BLaER1 treated with 17β-estradiol and CSF1 and Interleukin-3, amounts not matched to agents 10 nM and 100 nM (cell line): Measurements from ENCODE around the gene FRMD4A.
A peak's percentile ranks its signal among the peaks of the same experiment; 100 is the strongest.
"Not testable (repeated sequence)": the region's sequence is repeated elsewhere in the genome, so short reads cannot be mapped to it uniquely, and the experiment has no call there.

Experiments used
- H3K27ac ChIP-seq, 11 experiments: shearing (Covaris generic); formaldehyde crosslinking; 2 replicates each; pipeline ENCODE4 v1.8.1; 2022
- H3K27me3 ChIP-seq, 11 experiments: shearing (Covaris generic); formaldehyde crosslinking; 2 replicates each; pipeline ENCODE4 v1.8.1; 2022
- H3K36me3 ChIP-seq, 11 experiments: shearing (Covaris generic); formaldehyde crosslinking; 2 replicates each; pipeline ENCODE4 v1.8.1; 2022
- H3K4me1 ChIP-seq, 10 experiments: shearing (Covaris generic); formaldehyde crosslinking; 2 replicates each; pipeline ENCODE4 v1.8.1; 2022
- H3K4me2 ChIP-seq, 11 experiments: shearing (Covaris generic); formaldehyde crosslinking; 2 replicates each; pipeline ENCODE4 v1.8.1; 2022
- H3K4me3 ChIP-seq, 10 experiments: shearing (Covaris generic); formaldehyde crosslinking; 2 replicates each; pipeline ENCODE4 v1.8.1; 2022
- H3K9ac ChIP-seq, 11 experiments: shearing (Covaris generic); formaldehyde crosslinking; 2 replicates each; pipeline ENCODE4 v1.8.1; 2022
- H3K9me3 ChIP-seq, 11 experiments: shearing (Covaris generic); formaldehyde crosslinking; replicated peaks in 1 of 11; 2 replicates each; pipeline ENCODE4 v1.8.1; 2022
- H4K20me1 ChIP-seq, 11 experiments: shearing (Covaris generic); formaldehyde crosslinking; 2 replicates each; pipeline ENCODE4 v1.8.1; 2022
- Cebpa-rat ChIP-seq, 11 experiments: shearing (Covaris generic); IDR thresholded peaks; 2 replicates each; pipeline ENCODE4 v1.8.1; 2022

Gene FRMD4A

GRCh38 chr10:13831711-13832141 lies 499.0 kb downstream of the FRMD4A start:
- no peaks in the 10 kb centered on the region for H4K20me1 ChIP-seq
- H3K9me3 ChIP-seq = 0 out of 22 replicates have a peak, but pooled peaks cover 0 to 4% (median 0%) of the 10 kb centered on the region in 11 experiments
- H3K4me2 ChIP-seq = peak overlapping the region; percentile 52 to 80 (median 66)
- H3K9ac ChIP-seq = peak overlapping the region in 10 of 11 experiments; percentile 2 to 70 (median 56); a peak in 16 of 22 replicates
- H3K27ac ChIP-seq = peak overlapping the region; percentile 27 to 92 (median 81); a peak in 20 of 22 replicates
- peaks cover 13 to 50% (median 23%) of the 10 kb centered on the region in 10 experiments for H3K4me1 ChIP-seq
- H3K4me3 ChIP-seq = no peak overlapping the region
- no peak for TF ChIP-seq Cebpa-rat (IDR thresholded peaks at IDR 0.05)
- H3K27me3 ChIP-seq = no peaks in the 10 kb centered on the region
- no peaks in the 10 kb centered on the region for H3K36me3 ChIP-seq

GRCh38 chr10:13830385-13830784 lies 500.3 kb downstream of the FRMD4A start:
- Histone ChIP-seq H3K36me3 (no peaks in the 10 kb centered on the region), H3K4me1 (peaks cover 13 to 47% (median 23%) of the 10 kb centered on the region in 10 experiments), H4K20me1 (no peaks in the 10 kb centered on the region), H3K27ac (no peak overlapping the region), H3K9ac (no peak overlapping the region), H3K9me3 (0 out of 22 replicates have a peak, but pooled peaks cover 0 to 4% (median 0%) of the 10 kb centered on the region in 11 experiments), H3K27me3 (no peaks in the 10 kb centered on the region), H3K4me3 (no peak overlapping the region), H3K4me2 (no peak overlapping the region)
- TF ChIP-seq Cebpa-rat (IDR thresholded peaks at IDR 0.05) = no peak

- Histone ChIP-seq H3K4me2 (no peak overlapping the region), H3K9ac (no peak overlapping the region), H3K27ac (no peak overlapping the region), H3K36me3 (no peaks in the 10 kb centered on the region), H3K4me1 (peaks cover 13 to 41% (median 20%) of the 10 kb centered on the region in 10 experiments), H3K9me3 (0 out of 22 replicates have a peak, but pooled peaks cover 0 to 4% (median 0%) of the 10 kb centered on the region in 11 experiments), H3K27me3 (no peaks in the 10 kb centered on the region), H4K20me1 (no peaks in the 10 kb centered on the region), H3K4me3 (no peak overlapping the region)
- no peak for TF ChIP-seq Cebpa-rat (IDR thresholded peaks at IDR 0.05)
Observed at GRCh38 chr10:13829790-13830189, 500.9 kb downstream of the FRMD4A start.

- H3K4me2 ChIP-seq, H3K27me3 ChIP-seq, H3K9ac ChIP-seq, H4K20me1 ChIP-seq, H3K27ac ChIP-seq, H3K9me3 ChIP-seq, H3K36me3 ChIP-seq, H3K4me3 ChIP-seq: not testable (repeated sequence)
- peaks cover 13 to 26% (median 14%) of the 10 kb centered on the region in 10 experiments for H3K4me1 ChIP-seq
Observed at GRCh38 chr10:13828284-13828683, 502.4 kb downstream of the FRMD4A start.

- H3K9ac ChIP-seq = no peak overlapping the region
- no peaks in the 10 kb centered on the region for H3K9me3 ChIP-seq
- no peak overlapping the region for H3K4me3 ChIP-seq
- no peak overlapping the region for H3K27ac ChIP-seq
- H4K20me1 ChIP-seq = no peaks in the 10 kb centered on the region
- H3K4me1 ChIP-seq = peaks cover 12 to 19% (median 13%) of the 10 kb centered on the region in 10 experiments
- peaks cover 0 to 5% (median 0%) of the 10 kb centered on the region in 11 experiments; a peak in 2 of 22 replicates for H3K27me3 ChIP-seq
- no peak for TF ChIP-seq Cebpa-rat (IDR thresholded peaks at IDR 0.05)
- H3K4me2 ChIP-seq = no peak overlapping the region
- no peaks in the 10 kb centered on the region for H3K36me3 ChIP-seq
Observed at GRCh38 chr10:13827076-13827797, 503.5 kb downstream of the FRMD4A start.

- Histone ChIP-seq H3K9me3 (no peaks in the 10 kb centered on the region), H3K27ac (no peak overlapping the region), H3K27me3 (peaks cover 0 to 5% (median 0%) of the 10 kb centered on the region in 11 experiments; a peak in 2 of 22 replicates), H3K4me3 (no peak overlapping the region), H3K36me3 (no peaks in the 10 kb centered on the region), H3K9ac (no peak overlapping the region), H4K20me1 (no peaks in the 10 kb centered on the region), H3K4me1 (peaks cover 19 to 29% (median 21%) of the 10 kb centered on the region in 10 experiments), H3K4me2 (no peak overlapping the region)
- no peak for TF ChIP-seq Cebpa-rat (IDR thresholded peaks at IDR 0.05)
Observed at GRCh38 chr10:13823709-13824405, 506.9 kb downstream of the FRMD4A start.

GRCh38 chr10:13823096-13823708 lies 507.5 kb downstream of the FRMD4A start:
- H3K9ac ChIP-seq = no peak overlapping the region
- H3K4me2 ChIP-seq = peak overlapping the region in 3 of 11 experiments; percentile 9 to 24 (median 18); a peak in 1 of 22 replicates
- no peak for TF ChIP-seq Cebpa-rat (IDR thresholded peaks at IDR 0.05)
- no peak overlapping the region for H3K4me3 ChIP-seq
- no peaks in the 10 kb centered on the region for H3K36me3 ChIP-seq
- H3K27ac ChIP-seq = no peak overlapping the region
- peaks cover 0 to 1% (median 0%) of the 10 kb centered on the region in 11 experiments; a peak in 2 of 22 replicates for H3K9me3 ChIP-seq
- H4K20me1 ChIP-seq = no peaks in the 10 kb centered on the region
- H3K27me3 ChIP-seq = peaks cover 0 to 5% (median 0%) of the 10 kb centered on the region in 11 experiments; a peak in 2 of 22 replicates
- peaks cover 19 to 29% (median 21%) of the 10 kb centered on the region in 10 experiments for H3K4me1 ChIP-seq

- H3K9ac ChIP-seq = no peak overlapping the region
Observed at GRCh38 chr10:13822490-13822889, 508.2 kb downstream of the FRMD4A start.

More at GRCh38 chr10:13822490-13822889, 508.2 kb downstream of the FRMD4A start:
- H3K4me3 ChIP-seq = no peak overlapping the region
- H3K27me3 ChIP-seq = peaks cover 0 to 5% (median 0%) of the 10 kb centered on the region in 11 experiments; a peak in 2 of 22 replicates
- peaks cover 19 to 29% (median 21%) of the 10 kb centered on the region in 10 experiments for H3K4me1 ChIP-seq
- no peak for TF ChIP-seq Cebpa-rat (IDR thresholded peaks at IDR 0.05)
- peaks cover 2 to 8% (median 4%) of the 10 kb centered on the region in 11 experiments; a peak in 17 of 22 replicates for H3K9me3 ChIP-seq
- H3K4me2 ChIP-seq = peak overlapping the region in 2 of 11 experiments; percentile 18 to 24; a peak in 1 of 22 replicates
- no peak overlapping the region for H3K27ac ChIP-seq
- H3K36me3 ChIP-seq = no peaks in the 10 kb centered on the region
- no peaks in the 10 kb centered on the region for H4K20me1 ChIP-seq
